ENCODE results near the gene GLIPR1L1.
"Not testable (repeated sequence)": the region's sequence is repeated elsewhere in the genome, so short reads cannot be mapped to it uniquely, and the experiment has no call there.

The GLIPR1L1 gene, protein sequence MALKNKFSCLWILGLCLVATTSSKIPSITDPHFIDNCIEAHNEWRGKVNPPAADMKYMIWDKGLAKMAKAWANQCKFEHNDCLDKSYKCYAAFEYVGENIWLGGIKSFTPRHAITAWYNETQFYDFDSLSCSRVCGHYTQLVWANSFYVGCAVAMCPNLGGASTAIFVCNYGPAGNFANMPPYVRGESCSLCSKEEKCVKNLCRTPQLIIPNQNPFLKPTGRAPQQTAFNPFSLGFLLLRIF

DNA sequence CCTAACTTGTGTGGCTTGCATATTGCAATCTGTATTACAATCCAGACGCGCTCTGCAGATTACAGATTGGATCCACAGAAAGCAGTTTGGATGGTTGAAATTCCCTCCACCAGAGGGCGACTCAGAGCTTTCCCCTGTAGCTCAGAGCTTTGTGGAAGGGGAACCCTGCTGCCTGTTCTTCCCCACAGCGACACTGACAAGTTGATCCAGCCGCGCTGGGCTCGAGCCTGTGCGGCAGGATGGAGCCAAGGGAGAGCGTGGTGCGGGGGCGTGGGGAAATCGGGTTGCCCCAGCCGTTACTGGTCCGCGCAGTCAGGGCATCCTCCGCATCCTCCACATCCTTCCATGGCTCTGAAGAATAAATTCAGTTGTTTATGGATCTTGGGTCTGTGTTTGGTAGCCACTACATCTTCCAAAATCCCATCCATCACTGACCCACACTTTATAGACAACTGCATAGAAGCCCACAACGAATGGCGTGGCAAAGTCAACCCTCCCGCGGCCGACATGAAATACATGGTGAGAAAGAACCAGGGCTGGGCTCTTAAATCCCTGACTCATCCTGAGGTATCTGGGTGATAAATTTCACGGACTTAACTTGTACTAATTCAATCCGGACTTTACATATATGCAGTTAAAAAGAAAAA, at the start of gene GLIPR1L1:
Gene GLIPR1L1, plus strand, starts transcription at position 287 of the 647 bp plus-strand sequence. Its CDS starts 59 bp downstream, at position 346.
- peak; percentile 47 to 70 (median 59) for DNase-seq (ENCODE audit: low read depth in 3 of 3)

DNA sequence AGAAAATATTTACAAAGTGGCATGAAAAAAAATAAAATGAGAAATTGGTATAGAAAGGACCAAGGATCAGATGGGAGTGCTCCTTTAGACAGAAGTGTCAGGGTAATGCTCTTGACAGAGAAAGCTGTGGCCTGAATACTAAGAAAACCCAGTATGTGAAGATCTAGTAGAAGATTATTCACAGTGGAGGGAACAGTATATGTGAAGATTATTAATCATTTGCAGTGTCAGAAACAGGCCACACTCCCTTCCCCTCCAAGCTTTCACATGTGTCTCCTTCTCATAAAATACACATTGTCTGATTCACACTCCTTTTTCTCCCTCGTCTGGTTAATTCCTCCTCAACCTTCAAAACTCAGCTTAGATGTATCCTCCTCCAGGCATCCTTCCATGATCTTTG, 45.6 kb upstream of the GLIPR1L1 start:
- no peak for DNase-seq (ENCODE audit: low read depth in 3 of 3)

DNA sequence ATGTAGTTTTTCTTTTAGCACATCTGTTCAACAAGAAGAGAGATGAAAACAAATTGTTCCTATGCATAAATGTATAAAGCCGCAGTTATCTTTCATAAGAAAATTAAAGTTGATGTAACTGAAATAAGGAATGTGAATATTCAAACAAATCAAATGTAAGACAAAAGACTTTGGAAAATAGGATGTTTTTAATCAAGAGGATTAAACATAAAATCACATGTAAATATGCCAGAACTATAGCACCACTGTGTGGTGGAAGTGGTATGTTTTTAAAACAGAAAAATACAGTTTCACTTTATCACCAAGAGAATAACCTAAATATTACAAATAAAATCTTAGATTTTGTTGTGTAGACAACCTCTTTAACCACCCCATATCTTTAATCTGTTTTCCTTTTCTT, 44.7 kb upstream of the GLIPR1L1 start:
- DNase-seq (ENCODE audit: low read depth in 3 of 3): no peak

DNA sequence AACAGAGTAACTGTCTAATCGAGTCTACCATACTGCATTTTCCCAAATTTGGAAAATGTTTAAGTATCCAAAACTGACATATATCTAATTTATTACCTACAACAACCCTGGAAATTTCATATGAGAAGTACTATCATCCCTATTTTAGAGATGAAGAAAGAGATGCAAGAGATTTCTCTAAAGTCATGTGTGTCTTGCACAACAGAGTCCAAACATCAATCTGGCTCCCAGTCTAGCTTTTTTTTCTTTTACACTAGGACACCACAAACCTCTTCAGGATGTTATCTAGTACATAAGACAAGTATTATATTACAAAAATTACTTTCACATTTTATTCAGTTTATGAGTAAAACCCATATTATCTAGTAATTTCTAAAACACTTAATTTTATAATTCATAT, 43.5 kb upstream of the GLIPR1L1 start:
- no peak for DNase-seq (ENCODE audit: low read depth in 3 of 3)

DNA sequence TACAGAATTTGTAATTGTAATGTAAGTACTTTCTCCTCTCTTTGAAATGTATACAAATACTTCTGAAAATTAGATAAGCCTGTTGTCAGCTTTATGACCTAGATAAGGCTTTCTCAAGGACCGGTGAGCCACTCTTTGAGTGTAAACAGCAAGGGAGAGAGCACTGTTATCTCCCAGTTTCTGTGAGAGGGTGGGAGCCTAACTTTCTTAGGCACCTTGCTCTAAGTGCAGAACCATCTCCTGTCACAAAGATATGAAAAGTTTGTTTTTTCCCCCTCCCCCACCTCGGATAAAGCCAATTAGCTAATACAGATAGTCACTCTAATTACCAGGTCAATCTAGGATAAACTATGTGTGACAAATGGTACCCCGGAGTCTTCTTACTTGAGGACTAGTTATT, 40.1 kb upstream of the GLIPR1L1 start:
- no peak for DNase-seq (ENCODE audit: low read depth in 3 of 3)

DNA sequence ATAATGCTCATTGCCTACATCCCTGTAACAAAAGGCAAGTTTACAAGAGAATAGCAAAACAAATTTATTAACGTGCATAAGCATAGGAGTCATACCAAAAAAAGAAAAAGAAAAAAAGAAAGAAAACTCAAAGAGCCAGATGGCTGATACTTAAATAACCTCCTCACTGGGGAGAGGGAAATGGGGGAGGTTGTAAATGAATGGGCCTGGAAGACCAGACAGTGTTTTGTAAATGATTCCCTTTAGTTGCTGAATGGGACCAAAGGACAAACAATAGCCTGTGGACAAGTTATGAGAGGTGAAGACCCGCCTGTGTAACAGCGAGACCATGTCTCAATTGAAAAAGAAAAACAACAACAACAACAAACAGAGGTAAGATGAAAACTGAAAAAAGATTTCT, 39.7 kb upstream of the GLIPR1L1 start:
- DNase-seq (ENCODE audit: low read depth in 3 of 3): no peak

DNA sequence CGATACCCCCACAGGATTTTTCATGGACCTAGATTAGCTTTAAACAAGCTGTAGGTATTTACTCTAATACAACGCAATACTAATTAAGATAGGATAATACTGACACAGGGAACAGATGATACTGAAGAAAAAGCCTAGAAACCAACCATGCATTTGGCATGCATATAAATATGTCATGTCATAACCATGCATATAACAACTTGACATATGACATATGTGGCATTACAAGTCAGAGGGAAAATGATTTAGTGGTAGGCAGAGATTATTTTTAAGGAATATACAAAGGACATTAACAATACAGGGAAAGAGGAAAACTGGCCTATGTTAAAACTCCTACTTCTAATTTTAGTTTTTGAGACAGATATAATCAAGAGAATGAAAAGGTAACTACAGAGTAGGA, 32.2 kb upstream of the GLIPR1L1 start:
- DNase-seq (ENCODE audit: low read depth in 3 of 3): no peak

DNA sequence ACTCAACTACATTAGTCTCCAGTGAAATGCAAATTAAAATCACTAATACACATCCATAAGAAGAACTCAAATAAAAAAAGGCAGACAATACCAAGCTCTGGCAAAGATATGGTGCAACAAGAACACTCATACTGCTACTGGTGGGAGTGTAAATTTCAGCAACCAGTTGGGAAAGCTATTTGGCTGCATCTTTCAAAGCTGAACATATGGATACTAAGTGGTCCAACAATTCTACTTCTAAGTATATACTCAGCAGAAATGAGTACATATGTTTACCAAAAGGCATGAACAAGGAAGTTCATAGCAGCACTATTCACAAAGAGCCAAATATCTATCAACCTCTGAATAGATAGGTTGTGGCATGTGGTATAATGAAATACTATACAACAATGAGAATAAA, 31.7 kb upstream of the GLIPR1L1 start:
- no peak for DNase-seq (ENCODE audit: low read depth in 3 of 3)

DNA sequence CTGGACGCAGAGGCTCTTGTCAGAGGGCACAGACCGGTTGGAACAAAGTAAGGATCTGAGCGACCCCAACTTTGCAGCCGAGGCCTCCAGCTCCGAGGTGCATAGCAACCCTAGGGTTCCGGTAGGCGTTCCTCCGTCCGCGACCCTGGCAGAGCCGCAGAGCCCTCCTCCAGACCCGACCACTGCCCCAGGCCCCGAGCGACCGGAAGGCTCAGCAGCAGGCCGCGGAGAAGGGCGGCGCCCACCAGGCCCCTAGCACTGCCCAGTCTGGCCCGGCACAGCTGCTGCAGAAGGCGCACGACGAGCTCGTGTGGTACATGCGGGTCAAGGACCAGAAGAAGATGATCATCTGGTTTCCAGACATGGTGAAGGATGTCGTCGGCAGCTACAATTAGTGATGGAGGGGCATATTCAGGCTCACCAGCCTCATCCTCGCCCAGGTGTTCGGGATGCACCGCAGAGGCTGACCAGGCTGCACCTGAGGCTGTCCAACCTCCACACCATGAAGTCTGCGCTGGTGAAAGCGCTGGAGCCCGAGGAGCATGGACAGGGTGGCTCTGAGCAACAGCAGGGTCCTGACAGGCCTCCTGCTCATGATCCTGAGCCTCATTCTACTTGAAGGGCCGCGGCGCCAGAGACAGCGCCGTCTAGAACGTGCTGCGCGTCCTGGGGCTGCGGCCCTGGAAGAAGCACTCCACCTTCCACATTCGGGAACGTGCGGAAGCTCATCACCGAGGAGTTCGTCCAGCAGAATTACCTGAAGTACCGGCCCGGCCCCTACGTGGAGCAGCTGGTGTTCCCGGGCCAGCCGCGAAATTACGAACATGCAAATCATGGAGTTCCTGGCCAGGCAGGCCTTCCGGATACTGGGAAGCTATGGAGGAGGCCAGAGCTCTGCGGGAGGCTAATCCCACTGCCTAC, 28.8 kb upstream of the GLIPR1L1 start:
- no peak for DNase-seq (ENCODE audit: low read depth in 3 of 3)

DNA sequence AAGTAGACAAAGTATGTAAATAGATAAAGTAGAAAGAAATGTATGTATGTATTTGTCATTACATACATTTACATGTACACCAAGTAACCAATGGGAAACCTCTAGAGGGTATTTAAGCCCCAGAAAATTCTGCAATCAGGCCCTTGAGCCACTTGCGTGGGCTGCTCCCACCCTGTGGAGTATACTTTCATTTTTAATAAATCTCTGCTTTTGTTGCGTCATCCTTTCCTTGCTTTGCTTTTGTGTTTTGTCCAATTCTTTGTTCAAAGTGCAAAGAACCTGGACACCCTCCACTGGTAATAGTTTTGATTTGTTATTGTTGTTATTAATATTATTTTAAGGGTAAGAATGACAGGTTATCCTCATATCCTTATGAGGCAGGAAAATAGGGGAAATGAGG, 26.2 kb upstream of the GLIPR1L1 start:
- no peak for DNase-seq (ENCODE audit: low read depth in 3 of 3)

DNA sequence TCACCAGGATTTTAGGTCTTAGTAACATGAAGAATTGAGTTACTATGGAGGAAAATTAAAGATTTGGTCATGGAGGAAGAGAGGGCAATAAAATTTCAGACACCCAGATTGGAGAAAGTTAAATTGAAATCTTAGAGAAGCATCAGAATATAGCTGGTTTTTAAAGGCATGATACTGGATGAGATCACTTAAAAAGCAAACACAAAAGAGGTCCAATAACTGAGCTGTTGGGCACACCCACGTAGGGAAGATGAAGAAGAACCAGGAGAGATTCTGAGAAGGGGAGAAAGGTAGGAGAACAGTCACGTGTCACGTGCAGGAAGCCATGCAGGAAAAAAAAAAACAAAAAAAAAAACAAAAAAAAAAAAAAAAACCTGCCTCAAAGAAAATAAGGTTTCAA, 23.1 kb upstream of the GLIPR1L1 start:
- DNase-seq (ENCODE audit: low read depth in 3 of 3): no peak

DNA sequence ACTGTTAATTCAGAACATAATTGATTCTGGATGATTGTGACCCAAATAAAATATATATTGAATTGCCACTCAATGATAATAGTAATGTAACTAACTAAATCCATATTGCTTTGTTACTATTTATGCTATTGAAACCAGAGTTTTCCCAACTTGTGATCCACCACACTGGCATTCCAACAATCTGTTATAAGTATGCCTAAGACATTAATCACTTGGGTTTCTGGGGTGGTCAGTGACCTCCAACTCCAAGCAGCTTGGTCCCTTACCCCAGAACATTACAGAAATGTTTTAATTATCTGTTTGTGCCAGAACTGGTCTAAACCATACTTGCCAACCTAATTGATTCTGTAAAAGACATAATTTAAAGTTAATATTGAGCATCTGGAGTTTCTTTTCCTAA, 19.0 kb upstream of the GLIPR1L1 start:
- no peak for DNase-seq (ENCODE audit: low read depth in 3 of 3)

DNA sequence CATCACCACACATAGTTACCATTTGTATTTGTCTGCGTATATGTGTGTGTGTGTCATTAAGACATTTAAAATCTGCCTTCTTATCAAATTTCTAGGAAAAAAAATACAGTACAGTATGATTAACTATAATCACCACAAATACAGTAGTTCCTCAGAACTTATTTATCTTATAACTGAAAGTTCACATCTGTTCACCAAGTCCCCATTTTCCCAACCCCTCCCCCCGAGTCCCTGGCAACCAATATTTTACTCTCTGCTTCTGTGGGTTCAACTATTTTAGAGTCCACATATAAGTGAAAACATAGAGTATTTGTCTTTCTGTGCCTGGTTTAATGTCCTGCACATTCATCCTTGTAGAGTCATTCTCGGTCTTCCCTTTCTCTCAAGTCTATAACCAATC, 16.7 kb upstream of the GLIPR1L1 start:
- DNase-seq (ENCODE audit: low read depth in 3 of 3): no peak

DNA sequence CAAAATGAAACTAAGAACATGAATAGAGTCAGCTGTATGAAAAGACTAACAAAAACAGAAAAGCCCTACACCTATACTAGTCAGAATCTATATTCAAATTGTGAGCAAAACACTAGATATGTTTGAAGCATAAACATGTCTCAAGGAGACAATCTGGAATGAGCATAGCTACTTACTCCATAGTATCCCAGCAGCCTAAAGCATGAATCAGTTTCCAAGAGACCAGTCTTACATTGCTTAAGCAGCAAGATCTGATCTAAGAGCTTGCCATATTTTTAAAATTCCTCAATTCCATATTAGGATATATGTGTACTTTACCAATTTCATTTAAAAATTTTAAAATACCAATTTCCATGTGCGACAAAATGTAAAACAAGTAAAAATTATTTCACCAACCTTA, 12.0 kb upstream of the GLIPR1L1 start:
- DNase-seq (ENCODE audit: low read depth in 3 of 3): no peak

DNA sequence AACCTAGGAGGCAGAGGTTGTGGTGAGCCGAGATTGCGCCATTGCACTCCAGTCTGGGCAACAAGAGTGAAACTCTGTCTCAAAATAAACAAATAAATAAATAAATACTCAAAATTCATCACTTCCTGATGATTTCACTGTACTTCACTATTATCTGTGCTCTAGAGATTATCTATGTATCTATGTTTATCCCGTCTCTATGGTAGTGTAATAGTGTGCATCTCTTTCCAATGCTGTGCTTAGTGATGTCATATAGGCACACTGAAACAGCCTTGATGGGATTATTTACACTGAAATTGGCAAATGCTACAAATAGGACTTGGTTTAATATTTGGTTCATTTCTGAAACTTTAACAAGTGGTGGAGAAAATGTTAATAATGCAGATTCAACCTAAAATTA, 10.8 kb upstream of the GLIPR1L1 start:
- DNase-seq (ENCODE audit: low read depth in 3 of 3): no peak

DNA sequence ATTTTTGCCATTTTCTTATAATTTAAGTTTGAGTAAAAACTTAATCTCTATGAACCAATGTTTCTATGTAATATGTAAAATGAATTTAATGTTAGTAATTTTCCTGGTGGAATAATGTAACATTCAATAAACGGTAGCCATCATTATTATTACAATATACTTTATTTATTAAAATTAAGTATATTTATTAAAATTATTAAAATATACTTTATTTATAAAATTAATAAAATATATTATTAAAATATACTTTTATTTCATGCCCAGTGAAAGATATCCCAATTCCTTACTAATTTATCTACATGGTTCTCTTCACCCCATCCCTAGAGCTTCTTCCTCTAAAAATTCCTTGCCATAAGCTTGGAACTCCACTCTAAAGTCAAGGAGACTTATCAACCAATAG, 6.8 kb upstream of the GLIPR1L1 start:
- no peak for DNase-seq (ENCODE audit: low read depth in 3 of 3)

DNA sequence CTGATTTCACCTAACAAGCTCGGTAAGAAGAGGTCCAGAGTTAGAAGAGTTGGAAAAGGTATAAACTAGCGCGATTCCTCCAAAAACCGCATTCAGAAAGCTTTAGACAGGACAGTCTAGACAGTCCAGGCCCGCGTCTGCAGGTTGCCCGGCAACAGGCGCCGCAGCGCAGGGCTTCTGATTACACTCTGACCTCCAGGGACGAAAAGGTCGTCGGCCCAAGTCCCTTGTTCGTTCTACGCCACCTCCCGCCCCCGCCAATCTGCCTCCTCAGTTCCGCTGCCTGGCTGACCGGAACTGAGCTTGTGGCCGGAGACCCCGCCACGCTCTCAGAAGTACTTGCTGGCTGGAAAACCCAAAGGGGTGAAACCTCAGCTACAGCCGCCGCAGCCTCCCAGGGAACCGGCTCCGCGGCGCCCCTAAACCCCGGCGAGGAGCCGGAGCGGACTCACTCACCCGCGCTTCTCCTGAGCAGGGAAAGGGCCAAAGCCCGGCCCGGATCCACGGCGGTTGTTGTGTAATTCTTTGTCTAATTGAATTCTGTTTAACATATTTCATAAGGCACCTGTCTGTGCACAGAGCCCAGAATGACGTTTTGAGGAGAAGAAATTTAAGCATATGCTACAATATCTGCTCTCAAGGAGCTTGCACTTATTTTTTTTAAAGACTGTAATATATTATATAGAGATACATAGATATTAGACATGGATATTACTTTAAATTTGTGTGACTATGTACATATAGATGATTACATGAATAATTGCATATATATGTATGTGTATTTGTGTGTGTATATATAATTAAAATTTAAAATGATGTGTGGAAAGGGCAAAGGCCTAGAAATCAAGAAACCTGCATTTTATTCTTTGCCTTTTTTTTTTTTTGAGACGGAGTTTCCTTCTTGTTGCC, 4.3 kb upstream of the GLIPR1L1 start, which contains the start of gene CAPS2:
Gene CAPS2, minus strand, starts transcription at position 407 of the 909 bp plus-strand sequence. CDS start 3,826 bp downstream, outside the sequence.
- DNase-seq (ENCODE audit: low read depth in 3 of 3): peak; percentile 21 to 43 (median 29)

DNA sequence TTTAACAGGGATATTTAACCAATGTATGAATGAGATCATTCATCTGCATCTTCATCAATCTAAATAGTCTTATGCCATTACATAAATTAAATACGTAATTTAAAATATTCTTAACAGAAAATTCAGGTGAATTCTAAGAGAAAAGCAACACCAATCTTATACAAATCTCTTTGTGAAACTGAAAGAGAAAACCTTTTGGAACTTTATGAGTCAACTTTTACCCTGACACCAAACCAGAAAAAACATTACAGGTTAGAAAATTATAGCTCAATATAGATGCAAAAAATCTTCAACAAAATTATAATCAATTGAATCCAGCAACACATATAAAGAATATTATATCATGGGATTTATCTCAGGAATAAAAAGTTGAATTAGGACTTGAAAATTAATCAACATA, 3.4 kb downstream of the GLIPR1L1 start:
- no peak for DNase-seq (ENCODE audit: low read depth in 3 of 3)

DNA sequence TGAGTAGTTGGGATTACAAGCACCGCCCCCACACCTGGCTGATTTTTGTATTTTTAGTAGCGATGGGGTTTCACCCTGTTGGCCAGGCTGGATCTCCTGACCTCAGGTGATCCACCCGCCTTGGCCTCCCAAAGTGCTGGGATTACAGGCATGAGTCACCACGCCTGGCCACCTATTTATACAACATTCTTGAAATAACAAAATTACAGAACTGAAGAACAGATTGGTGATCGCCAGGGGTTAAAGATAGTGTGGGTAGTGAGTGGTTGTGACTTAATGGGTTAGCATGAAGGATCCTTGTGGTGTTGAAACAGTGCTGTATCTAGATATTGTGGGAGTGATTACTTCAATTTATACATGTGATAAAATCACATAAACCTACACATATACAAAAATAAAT, 7.4 kb downstream of the GLIPR1L1 start:
- DNase-seq (ENCODE audit: low read depth in 3 of 3): no peak

DNA sequence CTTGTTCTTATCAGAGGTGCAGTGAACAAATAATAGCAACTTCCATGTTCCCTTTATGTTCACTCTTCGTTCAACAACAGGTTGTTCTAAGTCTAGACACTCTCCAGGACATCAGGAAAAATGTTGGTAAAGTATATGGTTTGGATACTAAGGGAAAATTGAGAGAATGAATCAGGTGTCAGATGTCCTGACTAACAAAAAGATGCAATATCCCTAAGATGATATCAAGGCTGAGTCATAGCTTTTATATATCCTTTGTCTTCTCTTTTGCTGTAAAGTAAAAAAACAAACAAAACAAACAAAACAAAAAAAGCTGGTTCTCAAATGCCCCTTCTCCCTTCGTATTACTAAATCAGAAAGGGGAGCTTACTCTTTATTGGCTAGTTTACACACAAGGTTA, 11.1 kb downstream of the GLIPR1L1 start:
- DNase-seq (ENCODE audit: low read depth in 3 of 3): no peak

DNA sequence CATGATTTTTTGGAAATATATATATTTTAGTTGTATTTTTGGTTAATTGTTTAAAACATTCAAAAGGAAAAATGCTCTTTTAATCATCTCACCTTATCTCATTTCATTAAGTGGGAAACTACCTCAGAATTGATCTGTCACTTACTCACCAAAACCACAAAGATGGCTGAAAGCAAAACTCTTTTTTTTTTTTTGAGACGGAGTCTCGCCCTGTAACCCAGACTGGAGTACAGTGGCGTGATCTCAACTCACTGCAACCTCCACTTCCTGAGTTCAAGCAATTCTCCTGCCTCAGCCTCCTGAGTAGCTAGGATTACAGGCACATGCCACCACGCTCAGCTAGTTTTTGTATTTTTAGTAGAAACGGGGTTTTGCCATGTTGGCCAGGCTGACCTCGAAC, 11.7 kb downstream of the GLIPR1L1 start:
- DNase-seq (ENCODE audit: low read depth in 3 of 3): not testable (repeated sequence)

DNA sequence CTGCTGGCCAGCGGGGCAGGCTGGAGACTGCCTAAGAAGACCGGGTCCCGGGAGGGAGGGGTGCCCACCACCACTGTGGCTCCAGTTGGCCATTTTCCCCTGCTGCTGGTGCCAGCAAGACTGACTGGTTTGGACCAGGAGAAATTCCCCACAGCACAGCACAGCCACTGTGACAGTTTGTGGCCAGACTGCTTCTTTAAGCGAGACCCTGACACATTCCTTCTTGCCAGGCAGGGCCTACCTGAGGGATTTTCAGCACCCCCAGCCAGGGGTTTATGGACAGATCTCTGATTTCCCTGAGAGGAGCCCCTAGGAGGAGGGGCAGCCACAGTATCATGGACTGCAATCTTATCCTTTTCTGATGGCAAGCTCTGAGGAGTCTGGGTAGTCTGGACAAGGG, 15.5 kb downstream of the GLIPR1L1 start:
- no peak for DNase-seq (ENCODE audit: low read depth in 3 of 3)
